Endothelial cell of umbilical vein (primary cell): ENCODE results near the gene ASB7. TPM values are rescaled to one million over a fixed set of nuclear protein-coding genes. Genes with fewer than 3 reads are reported as not detected.

Source experiments
- BruUV-seq: library from RNA; stranded (reverse); fragments of 400-500 nt; replicated peaks from 2 replicates; lab custom pipeline; 2021; lab: Mats Ljungman, UMichigan
- CTCF ChIA-PET: fragments of 300-600, 350-600 bp; sonication (Branson Sonifier 250); formaldehyde crosslinking; loops from one replicate; lab custom pipeline; 2021; ENCODE audit warnings: antibody characterized with exemption, inconsistent platforms; lab: Charles Lee
- POLR2A ChIA-PET: fragments of 300-600, 350-600 bp; sonication (Branson Sonifier 250); formaldehyde crosslinking; loops from one replicate; lab custom pipeline; 2021; ENCODE audit warnings: antibody characterized with exemption, inconsistent platforms; lab: Charles Lee
- DNase-seq: peaks from one replicate; pipeline ENCODE4 v3.0.0-alpha.2; 2011; ENCODE audit warnings: low read depth, low spot score
- FAIRE-seq: peaks from 2 replicates; lab custom pipeline; 2011; peaks lifted over from hg19 to GRCh38; lab: Jason Lieb, UNC
- H2AFZ ChIP-seq: 2 replicates; pipeline ENCODE4 v1.6.0; 2012; ENCODE audit warnings: low read depth, low read length, control low read depth, inconsistent platforms
- H3K27ac ChIP-seq: 2 replicates; pipeline ENCODE4 v1.5.1; 2011; ENCODE audit warnings: low read depth, mild to moderate bottlenecking, control low read depth, low read length, moderate library complexity; ENCODE audit not compliant: insufficient read depth
- H3K27me3 ChIP-seq, 2 experiments: 2 replicates each; pipeline versions ENCODE4 v1.6.0 to v1.6.1; 2011; ENCODE audit warnings: low read length in 2 of 2, mixed read lengths in 1 of 2; ENCODE audit not compliant: control insufficient read depth in 2 of 2, insufficient read depth in 2 of 2
- H3K36me3 ChIP-seq, 2 experiments: 2 replicates in 1 of 2; 3 replicates in 1 of 2; pipeline ENCODE4 v1.5.1; 2011; ENCODE audit warnings: low read length in 2 of 2, mild to moderate bottlenecking in 1 of 2, moderate library complexity in 1 of 2; ENCODE audit not compliant: control insufficient read depth in 2 of 2, insufficient read depth in 2 of 2; ENCODE audit errors: extremely low read depth in 1 of 2
- H3K4me1 ChIP-seq: 3 replicates; pipeline ENCODE4 v1.5.1; 2011; ENCODE audit warnings: mild to moderate bottlenecking, low read length; ENCODE audit not compliant: control insufficient read depth, insufficient read depth; ENCODE audit errors: extremely low read depth
- H3K4me2 ChIP-seq: 2 replicates; pipeline ENCODE4 v1.6.1; 2011; ENCODE audit warnings: low read length, control low read depth, mixed read lengths; ENCODE audit not compliant: insufficient read depth
- H3K4me3 ChIP-seq, 3 experiments: fragments of 200-600 bp in 1 of 3; sonication (generic), shearing (Covaris generic) in 1 of 3; replicated peaks in 1 of 3; 2 replicates each; pipeline ENCODE4 v1.5.1; 2011 to 2016; ENCODE audit warnings: control low read depth in 3 of 3, low read length in 3 of 3, mild to moderate bottlenecking in 2 of 3, inconsistent platforms in 1 of 3, low read depth in 1 of 3, moderate library complexity in 1 of 3; ENCODE audit not compliant: insufficient read depth in 1 of 3
- H3K79me2 ChIP-seq: 2 replicates; pipeline ENCODE4 v1.6.0; 2012; ENCODE audit warnings: low read length, inconsistent platforms; ENCODE audit not compliant: control insufficient read depth, insufficient read depth
- H3K9ac ChIP-seq: replicated peaks from 2 replicates; pipeline ENCODE3; 2011; ENCODE audit warnings: low read length, control low read depth; ENCODE audit not compliant: insufficient read depth; ENCODE audit errors: extremely low read depth
- H3K9me1 ChIP-seq: replicated peaks from 3 replicates; pipeline ENCODE4 v1.6.0; 2011; ENCODE audit warnings: mild to moderate bottlenecking, low read length; ENCODE audit not compliant: control insufficient read depth, insufficient read depth; ENCODE audit errors: extremely low read depth
- H3K9me3 ChIP-seq: replicated peaks from 2 replicates; pipeline ENCODE4 v1.5.1; 2012; ENCODE audit warnings: low read length, inconsistent platforms; ENCODE audit not compliant: control insufficient read depth, insufficient read depth
- H4K20me1 ChIP-seq: replicated peaks from 2 replicates; pipeline ENCODE3; 2011; ENCODE audit warnings: mild to moderate bottlenecking, low read length; ENCODE audit not compliant: control insufficient read depth, insufficient read depth; ENCODE audit errors: extremely low read depth
- EZH2 ChIP-seq: IDR thresholded peaks from 2 replicates; pipeline ENCODE4 v1.6.1; 2012; ENCODE audit warnings: borderline replicate concordance, low read depth, mild to moderate bottlenecking, moderate library complexity, low read length, inconsistent platforms; ENCODE audit not compliant: severe bottlenecking
- FOS ChIP-seq: IDR thresholded peaks from 2 replicates; pipeline ENCODE4 v1.6.1; 2011; ENCODE audit warnings: mild to moderate bottlenecking, low read length, moderate library complexity, borderline replicate concordance; ENCODE audit not compliant: insufficient read depth
- GATA2 ChIP-seq: IDR thresholded peaks from 2 replicates; pipeline ENCODE4 v1.7.0; 2011; ENCODE audit warnings: low read depth, mild to moderate bottlenecking, moderate library complexity, mixed read lengths, low read length; ENCODE audit not compliant: insufficient read length, insufficient read depth
- JUN ChIP-seq: IDR thresholded peaks from 2 replicates; pipeline ENCODE4 v1.6.1; 2011; ENCODE audit warnings: borderline replicate concordance, low read depth; ENCODE audit not compliant: insufficient read length, insufficient read depth
- MAX ChIP-seq: IDR thresholded peaks from 2 replicates; pipeline ENCODE4 v1.6.1; 2011; ENCODE audit not compliant: insufficient read depth, insufficient read length
- MYC ChIP-seq: IDR thresholded peaks from one replicate; pipeline ENCODE4 v1.6.1; 2011; ENCODE audit warnings: mild to moderate bottlenecking, low read depth, low read length
- POLR2A ChIP-seq: IDR thresholded peaks from 2 replicates; pipeline ENCODE4 v1.6.1; 2012; ENCODE audit warnings: low read depth, mild to moderate bottlenecking, control low read depth, low read length
- POLR2AphosphoS5 ChIP-seq: IDR thresholded peaks from 2 replicates; pipeline ENCODE4 v1.6.1; 2012; ENCODE audit warnings: low read depth, mild to moderate bottlenecking, control low read depth, low read length, moderate library complexity; ENCODE audit not compliant: insufficient read depth
- dilution Hi-C: fragments of 300-500 bp; cut with MboI; formaldehyde crosslinking; loops from one replicate; pipeline ENCODE4 v1.15.0; 2019; ENCODE audit warnings: low sequenced_read_pairs; ENCODE audit not compliant: extremely low pct_ligation_motif_present
- intact Hi-C: fragments of 100-400 bp; cut with micrococcal nuclease; formaldehyde crosslinking; loops from one replicate; pipeline ENCODE4 v1.10.0; 2022
- polyA plus RNA-seq, 4 experiments: library from polyadenylated mRNA; depleted of rRNA in 3 of 4; stranded (reverse) in 3 of 4; unstranded in 1 of 4; fragments of >200 nt; gene quantifications; 2 replicates each; pipeline versions ENCODE4 v1.2.1 to v1.2.3, GENCODE V29; 2011 to 2012; ENCODE audit warnings: missing spikeins in 1 of 4
- total RNA-seq: library from RNA; stranded (reverse); gene quantifications from 2 replicates; pipeline ENCODE4 v1.2.3, GENCODE V29; 2021

The ASB7 gene
- total and polyA plus RNA-seq, 2 donors (not counting 3 experiments of a cell fraction or from before 2014, with no cell fraction given): 6.8 to 13.3 TPM

DNA sequence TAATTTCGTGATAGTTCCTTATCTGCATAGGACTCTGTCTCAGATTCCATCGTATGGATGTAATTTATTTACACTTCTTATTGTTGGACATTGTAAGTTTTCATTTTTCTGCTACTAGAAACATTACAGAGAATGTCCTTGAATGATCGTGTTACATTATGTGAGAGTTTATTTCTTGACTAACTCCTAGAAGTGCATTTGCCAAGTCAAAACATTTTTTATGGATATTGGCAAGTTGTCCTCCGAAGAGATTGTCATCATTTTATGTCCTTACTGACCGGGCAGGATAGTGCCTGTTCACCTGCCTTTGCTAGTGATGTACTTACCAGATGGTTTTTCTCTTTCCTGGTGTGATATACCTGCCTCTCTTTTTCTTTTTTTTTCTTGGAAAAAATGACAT is 13.4 kb downstream of the ASB7 start:
- no peak overlapping the region for H3K27ac ChIP-seq
- peaks cover 7% of the 10 kb centered on the region for H3K79me2 ChIP-seq
- BruUV-seq: no TSS peak
- H4K20me1 ChIP-seq: no peaks in the 10 kb centered on the region
- no peak overlapping the region for H3K9ac ChIP-seq
- no peak for DNase-seq
- H3K9me3 ChIP-seq: no peaks in the 10 kb centered on the region
- no peaks in the 10 kb centered on the region for H3K4me1 ChIP-seq
- intact Hi-C loops: no loop called here
- H2AFZ ChIP-seq: no peak overlapping the region
- dilution Hi-C loops: no loop called here
- no peak for FAIRE-seq
- no peaks in the 10 kb centered on the region for H3K9me1 ChIP-seq
- TF ChIP-seq MYC (no peak), FOS (no peak), GATA2 (no peak), POLR2AphosphoS5 (no peak), JUN (no peak), MAX (no peak), POLR2A (no peak)
- ChIA-PET CTCF (interaction anchor here (0.7 to 1.4 kb wide), 5 partner anchors 10 to 391 kb away, joined by 3 to 6 read pairs (median 3); partner anchors contain the start of genes ASB7 and LINS1), POLR2A (no interaction called here)
- H3K4me3 ChIP-seq: no peak overlapping the region
- H3K27me3 ChIP-seq: no peaks in the 10 kb centered on the region
- peaks cover 2 to 16% of the 10 kb centered on the region in 2 experiments for H3K36me3 ChIP-seq
- no peak overlapping the region for H3K4me2 ChIP-seq

DNA sequence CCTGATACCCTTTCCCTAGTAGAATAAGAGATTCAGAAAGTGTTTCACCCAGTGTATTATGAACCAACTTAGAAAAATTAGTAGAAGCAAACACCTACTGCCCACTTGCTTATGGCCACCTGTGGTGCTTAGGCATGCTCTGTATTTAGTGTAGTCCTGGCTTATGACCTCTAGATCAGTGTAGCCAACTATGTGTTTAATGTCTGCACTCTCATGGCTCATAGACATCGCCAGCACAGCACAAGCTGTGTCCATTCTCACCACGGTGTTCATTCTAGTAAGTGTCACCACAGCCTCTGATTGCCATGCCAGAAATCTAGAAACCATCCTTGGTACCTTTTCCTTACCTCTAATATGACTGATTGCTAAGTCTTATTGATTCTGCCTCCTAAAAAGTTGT is 14.3 kb downstream of the ASB7 start:
- no peak overlapping the region for H3K4me3 ChIP-seq
- H2AFZ ChIP-seq: no peak overlapping the region
- ChIA-PET POLR2A (no interaction called here), CTCF (no interaction called here)
- dilution Hi-C loops (no loop called here), intact Hi-C loops (no loop called here)
- no peak overlapping the region for H3K9ac ChIP-seq
- DNase-seq: no peak
- no peaks in the 10 kb centered on the region for H3K9me3 ChIP-seq
- no peak overlapping the region for H3K4me2 ChIP-seq
- H3K4me1 ChIP-seq: no peaks in the 10 kb centered on the region
- FAIRE-seq: no peak
- no peaks in the 10 kb centered on the region for H3K9me1 ChIP-seq
- no TSS peak for BruUV-seq
- TF ChIP-seq MYC (no peak), MAX (no peak), FOS (no peak), GATA2 (no peak), EZH2 (no peak)
- peaks cover 7% of the 10 kb centered on the region for H3K79me2 ChIP-seq
- H4K20me1 ChIP-seq: no peaks in the 10 kb centered on the region
- no peak overlapping the region for H3K27ac ChIP-seq
- H3K36me3 ChIP-seq: peaks cover 2 to 13% of the 10 kb centered on the region in 2 experiments
- H3K27me3 ChIP-seq: no peaks in the 10 kb centered on the region
